Activated CD4-positive, alpha-beta memory T cell treated with anti-CD3 and anti-CD28 coated beads for 36 hours (primary cell): ENCODE data around the gene ZDHHC14. TPM values are rescaled to one million over a fixed set of nuclear protein-coding genes. Genes with fewer than 3 reads are reported as not detected.

Experiments
- CTCF ChIA-PET: fragments of 350-600 bp; sonication (Branson Sonifier 250); formaldehyde crosslinking; loops from one replicate; lab custom pipeline; 2021; ENCODE audit warnings: antibody characterized with exemption, inconsistent platforms; lab: Charles Lee
- POLR2A ChIA-PET: fragments of 350-600 bp; sonication (Branson Sonifier 250); formaldehyde crosslinking; loops from one replicate; lab custom pipeline; 2021; ENCODE audit warnings: antibody characterized with exemption; lab: Charles Lee
- DNase-seq: peaks from one replicate; pipeline ENCODE4 v3.0.0-alpha.2; 2020
- H3K27ac Mint-ChIP-seq: one replicate; pipeline ENCODE4 v1.8.0; 2021; ENCODE audit warnings: mixed read lengths
- H3K27me3 Mint-ChIP-seq: one replicate; pipeline ENCODE4 v1.8.0; 2021; ENCODE audit warnings: mixed read lengths
- H3K36me3 Mint-ChIP-seq: one replicate; pipeline ENCODE4 v1.8.0; 2021; ENCODE audit warnings: mixed read lengths
- H3K4me1 Mint-ChIP-seq: one replicate; pipeline ENCODE4 v1.8.0; 2021; ENCODE audit warnings: low read depth, mixed read lengths
- H3K4me3 Mint-ChIP-seq: one replicate; pipeline ENCODE4 v1.8.0; 2021; ENCODE audit warnings: mild to moderate bottlenecking, mixed read lengths
- H3K9me3 Mint-ChIP-seq: one replicate; pipeline ENCODE4 v1.8.0; 2021; ENCODE audit warnings: mixed read lengths
- intact Hi-C: fragments of 100-400 bp; cut with micrococcal nuclease; formaldehyde crosslinking; loops from one replicate; pipeline ENCODE4 v1.15.1; 2023
- total RNA-seq, 2 experiments: library from RNA; stranded (reverse); gene quantifications; one replicate each; pipeline ENCODE4 v1.2.3, GENCODE V29; 2021

ZDHHC14 gene
- total RNA-seq, 2 experiments from 2014 or later = 1.4 to 2.0 TPM

GRCh38 chr6:157364705-157365104 lies 16.3 kb upstream of the ZDHHC14 start:
- Mint-ChIP-seq H3K27me3 (peaks cover 34% of the 10 kb centered on the region), H3K4me1 (peaks cover 14% of the 10 kb centered on the region)
- CTCF ChIA-PET = interaction anchor here (0.9 kb wide), 1 partner anchor 231 kb away, joined by 3 read pairs; no protein-coding TSS in a partner anchor

GRCh38 chr6:157366648-157367047 lies 14.3 kb upstream of the ZDHHC14 start:
- no peak for DNase-seq
- H3K4me1 Mint-ChIP-seq = peaks cover 19% of the 10 kb centered on the region
- ChIA-PET CTCF (interaction anchor here (1.0 kb wide), 1 partner anchor 41 kb away, joined by 3 read pairs; no protein-coding TSS in a partner anchor), POLR2A (no interaction called here)
- peaks cover 33% of the 10 kb centered on the region for H3K27me3 Mint-ChIP-seq
- no peaks in the 10 kb centered on the region for H3K36me3 Mint-ChIP-seq
- H3K9me3 Mint-ChIP-seq = no peaks in the 10 kb centered on the region
- no peak overlapping the region for H3K4me3 Mint-ChIP-seq
- no peak overlapping the region for H3K27ac Mint-ChIP-seq
- intact Hi-C loops = no loop called here

More at GRCh38 chr6:157364705-157365104, 16.3 kb upstream of the ZDHHC14 start:
- DNase-seq = no peak
- no peak overlapping the region for H3K27ac Mint-ChIP-seq
- POLR2A ChIA-PET = no interaction called here
- no peaks in the 10 kb centered on the region for H3K36me3 Mint-ChIP-seq
- H3K4me3 Mint-ChIP-seq = no peak overlapping the region
- intact Hi-C loops = no loop called here
- H3K9me3 Mint-ChIP-seq = no peaks in the 10 kb centered on the region

- no peak for DNase-seq
- Mint-ChIP-seq H3K36me3 (no peaks in the 10 kb centered on the region), H3K9me3 (no peaks in the 10 kb centered on the region), H3K27ac (no peak overlapping the region), H3K27me3 (peaks cover 35% of the 10 kb centered on the region), H3K4me1 (peaks cover 19% of the 10 kb centered on the region), H3K4me3 (no peak overlapping the region)
- ChIA-PET POLR2A (interaction anchor here (1.4 kb wide), 1 partner anchor 44 kb away, joined by 3 read pairs; no protein-coding TSS in a partner anchor), CTCF (interaction anchor here (2.5 kb wide), 1 partner anchor 54 kb away, joined by 6 read pairs; no protein-coding TSS in a partner anchor)
- intact Hi-C loops = no loop called here
These were observed 12.5 kb upstream of the ZDHHC14 start for GRCh38 chr6:157368359-157369049.

- H3K4me1 Mint-ChIP-seq = peaks cover 19% of the 10 kb centered on the region
- H3K27ac Mint-ChIP-seq = no peak overlapping the region
- ChIA-PET CTCF (interaction anchor here (0.7 to 2.5 kb wide), 2 partner anchors 44 to 56 kb away, joined by 3 to 6 read pairs; no protein-coding TSS in a partner anchor), POLR2A (no interaction called here)
- intact Hi-C loops = no loop called here
- no peaks in the 10 kb centered on the region for H3K9me3 Mint-ChIP-seq
- no peaks in the 10 kb centered on the region for H3K36me3 Mint-ChIP-seq
- no peak for DNase-seq
- H3K27me3 Mint-ChIP-seq = peaks cover 30% of the 10 kb centered on the region
- no peak overlapping the region for H3K4me3 Mint-ChIP-seq
These were observed 10.2 kb upstream of the ZDHHC14 start for GRCh38 chr6:157370755-157371154.

GRCh38 chr6:157372501-157373280 lies 8.3 kb upstream of the ZDHHC14 start:
- Mint-ChIP-seq H3K4me1 (peaks cover 29% of the 10 kb centered on the region), H3K9me3 (no peaks in the 10 kb centered on the region), H3K27ac (no peak overlapping the region), H3K36me3 (no peaks in the 10 kb centered on the region), H3K27me3 (peaks cover 21% of the 10 kb centered on the region), H3K4me3 (no peak overlapping the region)
- DNase-seq = no peak
- POLR2A ChIA-PET = no interaction called here
- CTCF ChIA-PET = no interaction called here
- intact Hi-C loops = no loop called here

- intact Hi-C loops = no loop called here
- Mint-ChIP-seq H3K9me3 (no peaks in the 10 kb centered on the region), H3K4me3 (no peak overlapping the region), H3K4me1 (peaks cover 21% of the 10 kb centered on the region), H3K27me3 (peaks cover 9% of the 10 kb centered on the region), H3K27ac (no peak overlapping the region), H3K36me3 (no peaks in the 10 kb centered on the region)
- CTCF ChIA-PET = no interaction called here
- no peak for DNase-seq
- POLR2A ChIA-PET = no interaction called here
These were observed 6.0 kb upstream of the ZDHHC14 start for GRCh38 chr6:157374889-157375443.

GRCh38 chr6:157376241-157376640 lies 4.7 kb upstream of the ZDHHC14 start:
- DNase-seq = peak; percentile 42
- no peak overlapping the region for H3K4me3 Mint-ChIP-seq
- no peaks in the 10 kb centered on the region for H3K9me3 Mint-ChIP-seq
- H3K4me1 Mint-ChIP-seq = peaks cover 19% of the 10 kb centered on the region
- peaks cover 6% of the 10 kb centered on the region for H3K27me3 Mint-ChIP-seq
- intact Hi-C loops = no loop called here
- no peak overlapping the region for H3K27ac Mint-ChIP-seq
- CTCF ChIA-PET = no interaction called here
- H3K36me3 Mint-ChIP-seq = no peaks in the 10 kb centered on the region
- POLR2A ChIA-PET = no interaction called here

- POLR2A ChIA-PET = no interaction called here
- intact Hi-C loops = no loop called here
- peaks cover 19% of the 10 kb centered on the region for H3K4me1 Mint-ChIP-seq
- peaks cover 6% of the 10 kb centered on the region for H3K27me3 Mint-ChIP-seq
- no peak for DNase-seq
- CTCF ChIA-PET = no interaction called here
- no peak overlapping the region for H3K27ac Mint-ChIP-seq
- H3K9me3 Mint-ChIP-seq = no peaks in the 10 kb centered on the region
- no peak overlapping the region for H3K4me3 Mint-ChIP-seq
- no peaks in the 10 kb centered on the region for H3K36me3 Mint-ChIP-seq
These were observed 4.2 kb upstream of the ZDHHC14 start for GRCh38 chr6:157376706-157377230.

GRCh38 chr6:157379656-157380457 lies 1.1 kb upstream of the ZDHHC14 start:
- intact Hi-C loops = loop anchor here (1.0 to 5.0 kb wide), 6 partner anchors 49 to 601 kb away; partner anchors contain the start of gene TMEM242
- Mint-ChIP-seq H3K4me1 (peaks cover 31% of the 10 kb centered on the region), H3K36me3 (no peaks in the 10 kb centered on the region)

GRCh38 chr6:157380458-157380778 lies 572 bp upstream of the ZDHHC14 start:
- no peaks in the 10 kb centered on the region for H3K9me3 Mint-ChIP-seq

More at GRCh38 chr6:157379656-157380457, 1.1 kb upstream of the ZDHHC14 start:
- peak overlapping the region; percentile 71 for H3K27ac Mint-ChIP-seq
- H3K27me3 Mint-ChIP-seq = peaks cover 9% of the 10 kb centered on the region
- peak overlapping the region; percentile 78 for H3K4me3 Mint-ChIP-seq
- DNase-seq = peak; percentile 93
- no peaks in the 10 kb centered on the region for H3K9me3 Mint-ChIP-seq
- CTCF ChIA-PET = interaction anchor here (0.5 to 1.6 kb wide), 3 partner anchors 54 to 303 kb away, joined by 3 to 5 read pairs (median 5); no protein-coding TSS in a partner anchor
- POLR2A ChIA-PET = interaction anchor here (0.8 to 2.9 kb wide), 4 partner anchors 12 to 421 kb away, joined by 3 to 19 read pairs (median 4); partner anchors contain the start of gene TMEM242

More at GRCh38 chr6:157380458-157380778, 572 bp upstream of the ZDHHC14 start:
- H3K27me3 Mint-ChIP-seq = peaks cover 9% of the 10 kb centered on the region
- H3K27ac Mint-ChIP-seq = peak overlapping the region; percentile 71
- no peaks in the 10 kb centered on the region for H3K36me3 Mint-ChIP-seq
- intact Hi-C loops = loop anchor here (1.0 to 5.0 kb wide), 6 partner anchors 49 to 602 kb away; partner anchors contain the start of gene TMEM242
- ChIA-PET POLR2A (interaction anchor here (1.3 to 2.9 kb wide), 3 partner anchors 12 to 79 kb away, joined by 3 to 19 read pairs (median 4); partner anchors contain the start of gene TMEM242), CTCF (interaction anchor here (0.7 to 1.6 kb wide), 3 partner anchors 54 to 377 kb away, joined by 3 to 5 read pairs (median 3); no protein-coding TSS in a partner anchor)
- peak overlapping the region; percentile 78 for H3K4me3 Mint-ChIP-seq
- H3K4me1 Mint-ChIP-seq = peaks cover 33% of the 10 kb centered on the region
- no peak for DNase-seq
